GM23338 (cell line): Measurements from ENCODE around the gene NID1. TPM values are rescaled to one million over a fixed set of nuclear protein-coding genes. Genes with fewer than 3 reads are reported as not detected.

Experiments used
- ATAC-seq: fragments of 200-7000 bp; cut with Tn5 transposase; 3 replicates; pipeline ENCODE4 v1.9.1; 2020
- DNase-seq: peaks from one replicate; pipeline ENCODE4 v3.0.0-alpha.2; 2015; ENCODE audit warnings: low spot score
- H2AFZ ChIP-seq: fragments of 200-600 bp; sonication (generic); 2 replicates; pipeline ENCODE4 v1.8.0; 2016; ENCODE audit warnings: antibody characterized with exemption, mild to moderate bottlenecking, moderate library complexity
- H3F3A ChIP-seq: fragments of 200-600 bp; sonication (generic); replicated peaks from 2 replicates; pipeline ENCODE4 v1.8.0; 2017; ENCODE audit warnings: antibody characterized with exemption, mixed run types, low read depth
- H3K27ac ChIP-seq: fragments of 200-600 bp; sonication (generic); 2 replicates; pipeline ENCODE4 v1.6.1; 2016; ENCODE audit warnings: low read depth
- H3K27me3 ChIP-seq: fragments of 200-600 bp; sonication (generic); 2 replicates; pipeline ENCODE4 v1.8.0; 2016; ENCODE audit warnings: mild to moderate bottlenecking, mixed run types, moderate library complexity; ENCODE audit not compliant: insufficient read depth
- H3K36me3 ChIP-seq: fragments of 200-600 bp; sonication (generic); 2 replicates; pipeline ENCODE4 v1.8.0; 2016; ENCODE audit warnings: mild to moderate bottlenecking; ENCODE audit not compliant: insufficient read depth
- H3K4me1 ChIP-seq: fragments of 200-600 bp; sonication (generic); 2 replicates; pipeline ENCODE4 v1.8.0; 2016; ENCODE audit warnings: mild to moderate bottlenecking, moderate library complexity; ENCODE audit not compliant: insufficient read depth
- H3K4me2 ChIP-seq: fragments of 200-600 bp; sonication (generic); 2 replicates; pipeline ENCODE4 v1.7.1; 2017; ENCODE audit warnings: mixed run types
- H3K4me3 ChIP-seq: fragments of 200-600 bp; sonication (generic); 2 replicates; pipeline ENCODE4 v1.6.1; 2016; ENCODE audit warnings: mixed run types
- H3K79me2 ChIP-seq: fragments of 200-600 bp; sonication (generic); replicated peaks from 2 replicates; pipeline ENCODE4 v1.8.0; 2017; ENCODE audit warnings: mild to moderate bottlenecking; ENCODE audit not compliant: insufficient read depth
- H3K9me2 ChIP-seq: fragments of 200-600 bp; sonication (generic); 2 replicates; pipeline ENCODE4 v1.8.0; 2017; ENCODE audit not compliant: insufficient read depth
- H4K20me1 ChIP-seq: fragments of 200-600 bp; sonication (generic); replicated peaks from 2 replicates; pipeline ENCODE4 v1.8.0; 2017; ENCODE audit warnings: mild to moderate bottlenecking; ENCODE audit not compliant: insufficient read depth
- H3K27ac Mint-ChIP-seq: 2 replicates; pipeline ENCODE4 v1.8.0; 2020; ENCODE audit warnings: inconsistent platforms, mild to moderate bottlenecking, moderate library complexity, mixed read lengths
- H3K27me3 Mint-ChIP-seq: 3 replicates; pipeline ENCODE4 v1.8.0; 2022; ENCODE audit warnings: low read depth, mild to moderate bottlenecking, moderate library complexity, mixed read lengths, inconsistent platforms; ENCODE audit not compliant: insufficient read depth, poor library complexity
- H3K36me3 Mint-ChIP-seq: 3 replicates; pipeline ENCODE4 v1.8.0; 2021; ENCODE audit warnings: low read depth, mild to moderate bottlenecking, inconsistent platforms, moderate library complexity, mixed read lengths
- H3K4me1 Mint-ChIP-seq: 3 replicates; pipeline ENCODE4 v1.8.0; 2020; ENCODE audit warnings: mild to moderate bottlenecking, inconsistent platforms, mixed read lengths
- H3K4me3 Mint-ChIP-seq: 3 replicates; pipeline ENCODE4 v1.8.0; 2021; ENCODE audit warnings: moderate library complexity, mild to moderate bottlenecking, inconsistent platforms, mixed read lengths
- H3K9me3 Mint-ChIP-seq: 3 replicates; pipeline ENCODE4 v1.8.0; 2020; ENCODE audit warnings: moderate library complexity, mild to moderate bottlenecking, inconsistent platforms, mixed read lengths
- CREB1 ChIP-seq: fragments of 250-450 bp; sonication (Bioruptor Pico); IDR thresholded peaks from 2 replicates; pipeline ENCODE4 v1.5.0; 2020; ENCODE audit warnings: low read depth, mild to moderate bottlenecking, moderate library complexity
- CTCF ChIP-seq, 2 experiments: fragments of 200-600 bp in 1 of 2; sonication (generic) in 1 of 2; conservative IDR thresholded peaks; 2 replicates each; pipeline versions ENCODE4 v1.5.1 to v1.6.1; 2016 to 2017; ENCODE audit warnings: antibody characterized with exemption in 2 of 2, low read depth in 2 of 2, mild to moderate bottlenecking in 2 of 2, moderate library complexity in 1 of 2
- ETS1 ChIP-seq: IDR thresholded peaks from 2 replicates; pipeline ENCODE4 v1.6.1; 2016; ENCODE audit warnings: antibody characterized with exemption
- EZH2 ChIP-seq: fragments of 200-600 bp; sonication (generic); IDR thresholded peaks from one replicate; pipeline ENCODE4 v1.8.0; 2017; ENCODE audit warnings: antibody characterized with exemption, mild to moderate bottlenecking, low read depth; ENCODE audit not compliant: unreplicated experiment
- EZH2phosphoT487 ChIP-seq: fragments of 200-600 bp; sonication (generic); IDR thresholded peaks from one replicate; pipeline ENCODE4 v1.8.1; 2018; ENCODE audit warnings: antibody characterized with exemption; ENCODE audit not compliant: unreplicated experiment
- JUNB ChIP-seq: IDR thresholded peaks from one replicate; pipeline ENCODE4 v1.6.1; 2016; ENCODE audit warnings: antibody characterized with exemption; ENCODE audit not compliant: unreplicated experiment
- NANOG ChIP-seq: IDR thresholded peaks from 2 replicates; pipeline ENCODE4 v1.6.1; 2016; ENCODE audit warnings: antibody characterized with exemption, borderline replicate concordance
- POLR2AphosphoS5 ChIP-seq: IDR thresholded peaks from 2 replicates; pipeline ENCODE4 v1.6.1; 2016; ENCODE audit warnings: antibody characterized with exemption, low read depth
- REST ChIP-seq: IDR thresholded peaks from one replicate; pipeline ENCODE4 v1.6.1; 2018; ENCODE audit warnings: antibody characterized with exemption; ENCODE audit not compliant: unreplicated experiment
- STAT1 ChIP-seq: IDR thresholded peaks from one replicate; pipeline ENCODE4 v1.6.1; 2016; ENCODE audit warnings: antibody characterized with exemption; ENCODE audit not compliant: unreplicated experiment
- ZNF114 ChIP-seq: fragments of 250-450 bp; sonication (Bioruptor Pico); IDR thresholded peaks from 2 replicates; pipeline ENCODE4 v1.5.0; 2020; ENCODE audit warnings: mild to moderate bottlenecking, moderate library complexity
- ZNF331 ChIP-seq: fragments of 250-450 bp; sonication (Bioruptor Pico); IDR thresholded peaks from 2 replicates; pipeline ENCODE4 v1.5.0; 2020; ENCODE audit warnings: low read depth, mild to moderate bottlenecking, moderate library complexity
- ZNF462 ChIP-seq: fragments of 250-450 bp; sonication (Bioruptor Pico); IDR thresholded peaks from 2 replicates; pipeline ENCODE4 v1.5.0; 2020; ENCODE audit warnings: mild to moderate bottlenecking, moderate library complexity
- polyA plus RNA-seq: library from polyadenylated mRNA; unstranded; fragments of >200 nt; fragmentation: Nextera tagmentation; extraction: Ambion mirVana; gene quantifications from 2 replicates; pipeline ENCODE4 v1.2.1, GENCODE V29; 2016
- total RNA-seq: library from RNA; depleted of rRNA; stranded (reverse); fragments of >200 nt; shearing (Covaris generic); gene quantifications from 2 replicates; pipeline ENCODE4 v1.2.3, GENCODE V29; 2014

NID1 gene
- total and polyA plus RNA-seq, 2 experiments from 2014 or later = 7.1 to 32.5 TPM

- Mint-ChIP-seq H3K4me3 (no peak overlapping the region), H3K27me3 (peaks cover 4% of the 10 kb centered on the region), H3K27ac (no peak overlapping the region), H3K9me3 (no peaks in the 10 kb centered on the region), H3K4me1 (no peaks in the 10 kb centered on the region), H3K36me3 (no peaks in the 10 kb centered on the region)
- H3K27me3 ChIP-seq = no peaks in the 10 kb centered on the region
- no peak overlapping the region for H3K4me2 ChIP-seq
- no peak overlapping the region for H3K27ac ChIP-seq
- no peaks in the 10 kb centered on the region for H3K36me3 ChIP-seq
- H3K79me2 ChIP-seq = no peaks in the 10 kb centered on the region
- TF ChIP-seq ZNF462 (CRISPR knock-in tag) = no peak
- TF ChIP-seq REST = no peak
- TF ChIP-seq POLR2AphosphoS5 = no peak
- no peak for TF ChIP-seq ETS1
- no peak for TF ChIP-seq STAT1
- no peak for TF ChIP-seq EZH2phosphoT487
- no peak for TF ChIP-seq ZNF114 (CRISPR knock-in tag)
- no peak for TF ChIP-seq EZH2
- no peak for TF ChIP-seq NANOG
- no peak for TF ChIP-seq ZNF331
- TF ChIP-seq CTCF (conservative IDR thresholded peaks at IDR 0.05; ENCODE audit: low read depth in 2 of 2) = no peak
- TF ChIP-seq JUNB = no peak
- no peak for TF ChIP-seq CREB1 (CRISPR knock-in tag)
- no peak overlapping the region for H3K4me3 ChIP-seq
- no peaks in the 10 kb centered on the region for H3F3A ChIP-seq
- DNase-seq (no peak), ATAC-seq (no peak)
- no peaks in the 10 kb centered on the region for H4K20me1 ChIP-seq
- no peaks in the 10 kb centered on the region for H3K9me2 ChIP-seq
- no peak overlapping the region for H2AFZ ChIP-seq
- no peaks in the 10 kb centered on the region for H3K4me1 ChIP-seq
Observed at GRCh38 chr1:236110137-236110536, 45.2 kb upstream of the NID1 start.
